ENCODE data around the gene SLC12A6.

The SLC12A6 gene

DNA sequence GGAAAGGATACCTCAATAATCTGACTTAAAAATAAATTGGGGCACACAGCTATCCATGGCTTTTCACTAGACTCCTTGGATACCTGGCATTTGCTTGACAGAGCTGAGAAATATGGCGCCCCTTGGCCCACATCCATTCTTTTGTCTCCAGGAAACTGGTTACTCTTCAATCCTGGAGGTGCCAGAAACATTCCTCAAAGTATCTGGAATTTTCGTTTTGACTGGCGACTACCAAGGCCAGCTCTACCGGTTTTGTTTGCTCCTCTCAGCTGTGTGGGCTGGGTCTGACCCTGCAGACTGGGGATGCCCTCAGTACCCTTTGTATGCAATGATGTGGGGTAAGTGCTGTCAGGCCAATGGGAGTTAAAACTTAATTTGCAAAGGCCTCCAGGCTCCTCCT lies 154.6 kb downstream of the SLC12A6 start:
- DNase-seq (ENCODE audit: low read depth): no peak
- TF ChIP-seq, protein P1, sequence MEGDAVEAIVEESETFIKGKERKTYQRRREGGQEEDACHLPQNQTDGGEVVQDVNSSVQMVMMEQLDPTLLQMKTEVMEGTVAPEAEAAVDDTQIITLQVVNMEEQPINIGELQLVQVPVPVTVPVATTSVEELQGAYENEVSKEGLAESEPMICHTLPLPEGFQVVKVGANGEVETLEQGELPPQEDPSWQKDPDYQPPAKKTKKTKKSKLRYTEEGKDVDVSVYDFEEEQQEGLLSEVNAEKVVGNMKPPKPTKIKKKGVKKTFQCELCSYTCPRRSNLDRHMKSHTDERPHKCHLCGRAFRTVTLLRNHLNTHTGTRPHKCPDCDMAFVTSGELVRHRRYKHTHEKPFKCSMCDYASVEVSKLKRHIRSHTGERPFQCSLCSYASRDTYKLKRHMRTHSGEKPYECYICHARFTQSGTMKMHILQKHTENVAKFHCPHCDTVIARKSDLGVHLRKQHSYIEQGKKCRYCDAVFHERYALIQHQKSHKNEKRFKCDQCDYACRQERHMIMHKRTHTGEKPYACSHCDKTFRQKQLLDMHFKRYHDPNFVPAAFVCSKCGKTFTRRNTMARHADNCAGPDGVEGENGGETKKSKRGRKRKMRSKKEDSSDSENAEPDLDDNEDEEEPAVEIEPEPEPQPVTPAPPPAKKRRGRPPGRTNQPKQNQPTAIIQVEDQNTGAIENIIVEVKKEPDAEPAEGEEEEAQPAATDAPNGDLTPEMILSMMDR (IDR thresholded peaks at IDR 0.05; ENCODE audit: low read depth, low read length, missing control alignments): no peak
- no peak overlapping the region for H3K4me3 ChIP-seq (ENCODE audit: low read depth, low read length)
